A549 (cell line): ENCODE data around the gene ERGIC1.

Source experiments
- EP300 ChIP-seq, 2 experiments: fragments of >200 bp; sonication (Bioruptor Twin); formaldehyde crosslinking; IDR thresholded peaks; 2 replicates in 1 of 2; 3 replicates in 1 of 2; pipeline ENCODE4 v1.6.1; 2016 to 2017
- POLR2A ChIP-seq: IDR thresholded peaks from 2 replicates; pipeline ENCODE4 v1.6.1; 2012; ENCODE audit warnings: mild to moderate bottlenecking, low read length
- RCOR1 ChIP-seq: fragments of 150-350 bp; IDR thresholded peaks from 2 replicates; pipeline ENCODE4 v1.6.1; 2014; ENCODE audit warnings: antibody characterized with exemption, low read length, low read depth
- RNF2 ChIP-seq: fragments of 200-600 bp; sonication (generic); IDR thresholded peaks from 2 replicates; pipeline ENCODE4 v1.6.1; 2016; ENCODE audit warnings: low read depth, mild to moderate bottlenecking, antibody characterized with exemption, moderate library complexity, borderline replicate concordance
- TF ChIP-seq, protein P1 (sequence below): fragments of >200 bp; sonication (Bioruptor Twin); formaldehyde crosslinking; IDR thresholded peaks from 3 replicates; pipeline ENCODE4 v1.5.1; 2016
- TF ChIP-seq, protein P2 (sequence below): IDR thresholded peaks from 2 replicates; pipeline ENCODE4 v1.6.1; 2012

DNA sequence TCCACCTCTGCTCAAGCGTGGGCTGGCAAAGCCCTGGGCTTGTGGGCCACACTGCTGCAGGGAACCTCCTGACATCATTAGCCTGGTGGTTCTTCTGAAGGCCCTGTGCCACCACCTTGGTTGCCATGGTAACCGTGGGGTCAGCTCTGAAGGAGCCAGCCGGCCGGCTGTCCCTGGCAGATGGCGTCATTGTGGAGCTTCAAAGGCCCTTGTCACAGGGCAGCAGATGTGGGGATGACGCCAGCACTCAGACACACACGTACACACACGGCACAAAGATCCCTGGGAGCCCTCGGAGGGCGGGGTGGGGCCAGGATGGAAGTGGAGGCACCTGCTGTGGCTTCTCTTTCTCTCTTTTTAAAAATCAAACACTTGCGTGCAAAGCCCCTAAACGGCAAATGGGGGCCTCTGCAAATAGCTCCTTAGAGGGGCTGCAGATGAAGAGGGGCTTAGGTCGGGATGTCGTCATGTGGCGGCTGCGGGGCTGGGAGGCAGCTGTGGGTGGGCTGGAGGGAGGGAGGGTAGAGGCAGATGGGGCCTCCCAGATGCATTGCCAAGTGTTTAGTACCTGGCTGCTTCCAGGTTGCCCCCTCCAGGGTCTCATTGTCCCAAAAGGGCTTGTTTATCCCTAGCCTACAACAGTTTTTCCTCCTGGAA lies 105.7 kb downstream of the ERGIC1 start:
- TF ChIP-seq, protein P1, sequence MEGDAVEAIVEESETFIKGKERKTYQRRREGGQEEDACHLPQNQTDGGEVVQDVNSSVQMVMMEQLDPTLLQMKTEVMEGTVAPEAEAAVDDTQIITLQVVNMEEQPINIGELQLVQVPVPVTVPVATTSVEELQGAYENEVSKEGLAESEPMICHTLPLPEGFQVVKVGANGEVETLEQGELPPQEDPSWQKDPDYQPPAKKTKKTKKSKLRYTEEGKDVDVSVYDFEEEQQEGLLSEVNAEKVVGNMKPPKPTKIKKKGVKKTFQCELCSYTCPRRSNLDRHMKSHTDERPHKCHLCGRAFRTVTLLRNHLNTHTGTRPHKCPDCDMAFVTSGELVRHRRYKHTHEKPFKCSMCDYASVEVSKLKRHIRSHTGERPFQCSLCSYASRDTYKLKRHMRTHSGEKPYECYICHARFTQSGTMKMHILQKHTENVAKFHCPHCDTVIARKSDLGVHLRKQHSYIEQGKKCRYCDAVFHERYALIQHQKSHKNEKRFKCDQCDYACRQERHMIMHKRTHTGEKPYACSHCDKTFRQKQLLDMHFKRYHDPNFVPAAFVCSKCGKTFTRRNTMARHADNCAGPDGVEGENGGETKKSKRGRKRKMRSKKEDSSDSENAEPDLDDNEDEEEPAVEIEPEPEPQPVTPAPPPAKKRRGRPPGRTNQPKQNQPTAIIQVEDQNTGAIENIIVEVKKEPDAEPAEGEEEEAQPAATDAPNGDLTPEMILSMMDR = no peak
- TF ChIP-seq POLR2A (no peak), EP300 (IDR thresholded peaks at IDR 0.05) (no peak), RNF2 (no peak), RCOR1 (no peak)
- TF ChIP-seq, protein P2, sequence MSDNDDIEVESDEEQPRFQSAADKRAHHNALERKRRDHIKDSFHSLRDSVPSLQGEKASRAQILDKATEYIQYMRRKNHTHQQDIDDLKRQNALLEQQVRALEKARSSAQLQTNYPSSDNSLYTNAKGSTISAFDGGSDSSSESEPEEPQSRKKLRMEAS = no peak
